ENCODE results near the gene CAMK1D. TPM values are rescaled to one million over a fixed set of nuclear protein-coding genes. Genes with fewer than 3 reads are reported as not detected.

The CAMK1D gene
- total and polyA plus RNA-seq, 2 of the 8 experiments (the other 6 are each of a cell fraction or from before 2014, with no cell fraction given): 3.5 to 10.6 TPM

DNA sequence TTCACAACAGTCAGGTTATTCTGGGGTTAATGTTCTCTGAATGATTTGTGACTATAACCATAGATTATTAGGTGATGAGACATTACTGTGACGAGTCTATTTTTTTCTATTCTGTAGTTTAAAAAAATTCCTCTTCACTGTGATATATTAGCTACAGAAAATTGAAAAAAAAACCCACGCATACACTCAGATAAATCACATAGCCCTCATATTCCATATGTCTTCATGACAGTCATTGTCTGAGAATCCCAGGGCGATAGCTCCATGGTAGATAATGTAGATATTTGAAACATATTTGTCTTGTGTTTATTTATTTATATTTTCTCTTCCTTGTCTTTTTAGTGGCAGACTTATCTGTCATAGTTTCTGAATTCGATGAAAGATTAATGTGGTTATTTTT is 110.0 kb downstream of the CAMK1D start:
- Histone ChIP-seq H2BK12ac (ENCODE audit: low read depth, low read length) (no peak overlapping the region), H4K91ac (replicated peaks; ENCODE audit: insufficient read length, low read length) (no peak overlapping the region), H2BK120ac (replicated peaks; ENCODE audit: low read depth, low read length) (no peak overlapping the region), H3K4me2 (ENCODE audit: insufficient read depth in 1 of 2, low read depth in 2 of 2, low read length in 2 of 2) (no peak overlapping the region), H3K56ac (replicated peaks; ENCODE audit: insufficient read length, low read depth, low read length) (no peak overlapping the region), H3K9ac (replicated peaks in 1 of 4; ENCODE audit: extremely low read depth in 1 of 4, low read depth in 3 of 4, low read length in 3 of 4) (no peak overlapping the region), H3K4ac (replicated peaks; ENCODE audit: insufficient read length, low read depth, low read length) (no peak overlapping the region), H4K8ac (ENCODE audit: extremely low read depth, insufficient read depth, low read length) (no peak overlapping the region), H2BK5ac (ENCODE audit: low read depth, low read length) (no peak overlapping the region), H3K4me3 (ENCODE audit: extremely low read depth in 1 of 4, insufficient read depth in 2 of 4, low read depth in 3 of 4, low read length in 4 of 4) (no peak overlapping the region), H3K27ac (ENCODE audit: low read depth, low read length) (no peak overlapping the region), H2AK5ac (ENCODE audit: low read depth, low read length) (no peak overlapping the region), H2BK20ac (ENCODE audit: low read length) (no peak overlapping the region), H3K14ac (ENCODE audit: insufficient read length) (no peak overlapping the region), H3K36me3 (ENCODE audit: control insufficient read depth in 2 of 4, insufficient read depth in 4 of 4, low read length in 3 of 4) (no peaks in the 10 kb centered on the region), H3K79me2 (ENCODE audit: control insufficient read depth in 1 of 2, insufficient read depth in 2 of 2, low read length in 2 of 2) (no peaks in the 10 kb centered on the region), H3K23ac (ENCODE audit: insufficient read length) (no peak overlapping the region), H3K18ac (ENCODE audit: extremely low read depth, low read length) (no peak overlapping the region), H3K23me2 (ENCODE audit: low read depth, low read length) (no peaks in the 10 kb centered on the region), H3K27me3 (replicated peaks in 1 of 4; ENCODE audit: control insufficient read depth in 3 of 4, extremely low read depth in 1 of 4, insufficient read depth in 3 of 4, low read length in 3 of 4) (no peaks in the 10 kb centered on the region), H3K9me3 (ENCODE audit: insufficient read depth in 2 of 2, low read depth in 1 of 2, low read length in 1 of 2) (no peaks in the 10 kb centered on the region), H4K20me1 (replicated peaks in 1 of 2; ENCODE audit: control insufficient read depth in 1 of 2, insufficient read depth in 2 of 2, low read length in 2 of 2) (peaks cover 0 to 2% of the 10 kb centered on the region in 2 experiments), H3K79me1 (ENCODE audit: low read depth, low read length) (no peaks in the 10 kb centered on the region), H3K4me1 (replicated peaks in 1 of 4; ENCODE audit: control insufficient read depth in 3 of 4, insufficient read depth in 4 of 4, low read length in 3 of 4) (no peaks in the 10 kb centered on the region; a peak in 1 of 7 replicates), H2BK15ac (ENCODE audit: low read length) (no peak overlapping the region), H4K5ac (ENCODE audit: insufficient read length, low read depth, low read length) (no peak overlapping the region), H2AFZ (ENCODE audit: low read length) (no peak overlapping the region)
- no peak for DNase-seq (ENCODE audit: low read depth in 1 of 2, low spot score in 2 of 2)
- TF ChIP-seq EZH2 (IDR thresholded peaks at IDR 0.05; ENCODE audit: low read depth, low read length, severe bottlenecking): no peak
- FAIRE-seq: no peak
- ChIA-PET CTCF (ENCODE audit: partially characterized antibody) (interaction anchor here (0.6 to 0.9 kb wide), 3 partner anchors 22 to 264 kb away, joined by 3 to 4 read pairs (median 3); partner anchors contain the start of gene NUDT5), POLR2A (ENCODE audit: partially characterized antibody) (no interaction called here)
- 91 to 100% methylated on average over 1 to 4 of the region's 4 CpGs for WGBS, 2 experiments (ENCODE audit: extremely low coverage in 1 of 2, insufficient coverage in 1 of 2, insufficient read length in 1 of 2, insufficient replicate concordance in 2 of 2, low coverage in 1 of 2, low lambda C conversion rate in 2 of 2, missing lambda C conversion rate in 1 of 2)

Measured in H1 (cell line).